Astrocyte of the spinal cord (primary cell): ENCODE data around the gene PREP.

ENCODE experiments used
- DNase-seq: peaks from one replicate; pipeline ENCODE4 v3.0.0; 2011; ENCODE audit warnings: low read depth, low spot score
- H3K4me3 ChIP-seq: 2 replicates; pipeline ENCODE4 v1.5.1; 2011; ENCODE audit warnings: low read depth, mild to moderate bottlenecking, low read length, moderate library complexity
- in situ Hi-C: cut with HindIII; loops from 2 replicates; pipeline ENCODE4 v1.10.0; 2017; ENCODE audit warnings: low sequenced_read_pairs
- TF ChIP-seq, protein P1 (sequence below): IDR thresholded peaks from 2 replicates; pipeline ENCODE4 v1.5.1; 2012; ENCODE audit warnings: low read depth, mild to moderate bottlenecking, low read length, inconsistent platforms

PREP gene

DNA sequence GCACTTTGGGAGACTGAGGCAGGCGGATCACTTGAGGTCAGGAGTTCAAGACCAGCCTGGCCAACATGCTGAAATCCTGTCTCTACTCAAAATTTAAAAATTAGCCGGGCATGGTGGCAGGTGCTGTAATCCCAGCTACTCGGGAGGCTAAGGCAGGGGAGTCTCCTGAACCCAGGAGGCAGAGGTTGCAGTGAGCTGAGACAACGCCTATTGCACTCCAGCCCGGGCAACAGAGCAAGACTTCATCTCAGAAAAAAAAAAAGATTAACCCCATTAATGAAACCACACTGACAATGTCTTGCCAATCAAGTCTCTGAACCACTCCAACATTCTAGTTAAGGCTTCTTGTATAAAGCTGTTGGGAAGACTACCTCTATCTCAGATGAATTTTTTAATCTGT is 4.0 kb downstream of the PREP start:
- DNase-seq = no peak
- in situ Hi-C loops = no loop called here
- TF ChIP-seq, protein P1, sequence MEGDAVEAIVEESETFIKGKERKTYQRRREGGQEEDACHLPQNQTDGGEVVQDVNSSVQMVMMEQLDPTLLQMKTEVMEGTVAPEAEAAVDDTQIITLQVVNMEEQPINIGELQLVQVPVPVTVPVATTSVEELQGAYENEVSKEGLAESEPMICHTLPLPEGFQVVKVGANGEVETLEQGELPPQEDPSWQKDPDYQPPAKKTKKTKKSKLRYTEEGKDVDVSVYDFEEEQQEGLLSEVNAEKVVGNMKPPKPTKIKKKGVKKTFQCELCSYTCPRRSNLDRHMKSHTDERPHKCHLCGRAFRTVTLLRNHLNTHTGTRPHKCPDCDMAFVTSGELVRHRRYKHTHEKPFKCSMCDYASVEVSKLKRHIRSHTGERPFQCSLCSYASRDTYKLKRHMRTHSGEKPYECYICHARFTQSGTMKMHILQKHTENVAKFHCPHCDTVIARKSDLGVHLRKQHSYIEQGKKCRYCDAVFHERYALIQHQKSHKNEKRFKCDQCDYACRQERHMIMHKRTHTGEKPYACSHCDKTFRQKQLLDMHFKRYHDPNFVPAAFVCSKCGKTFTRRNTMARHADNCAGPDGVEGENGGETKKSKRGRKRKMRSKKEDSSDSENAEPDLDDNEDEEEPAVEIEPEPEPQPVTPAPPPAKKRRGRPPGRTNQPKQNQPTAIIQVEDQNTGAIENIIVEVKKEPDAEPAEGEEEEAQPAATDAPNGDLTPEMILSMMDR = no peak
- no peak overlapping the region for H3K4me3 ChIP-seq

DNA sequence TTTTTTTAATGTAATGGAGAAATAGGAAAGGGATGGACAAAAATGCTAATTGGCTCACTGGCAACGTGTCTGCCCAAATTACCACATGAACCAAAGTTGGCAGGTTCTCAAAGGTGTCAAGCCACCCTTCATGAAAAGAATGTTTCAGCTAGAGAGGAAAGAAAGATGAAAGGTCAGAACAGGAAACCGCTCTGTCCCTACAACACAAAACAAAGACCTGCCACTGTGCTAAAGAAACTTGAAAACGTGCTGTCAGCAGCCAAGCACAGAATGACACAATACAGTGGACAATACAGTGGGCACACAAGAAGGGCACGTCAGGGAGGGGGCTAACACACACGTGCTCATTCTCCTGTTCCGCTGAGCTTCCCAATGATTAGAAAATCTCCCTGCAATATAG is 4.9 kb downstream of the PREP start:
- in situ Hi-C loops = no loop called here
- no peak overlapping the region for H3K4me3 ChIP-seq
- no peak for DNase-seq
- TF ChIP-seq, protein P1 = no peak

DNA sequence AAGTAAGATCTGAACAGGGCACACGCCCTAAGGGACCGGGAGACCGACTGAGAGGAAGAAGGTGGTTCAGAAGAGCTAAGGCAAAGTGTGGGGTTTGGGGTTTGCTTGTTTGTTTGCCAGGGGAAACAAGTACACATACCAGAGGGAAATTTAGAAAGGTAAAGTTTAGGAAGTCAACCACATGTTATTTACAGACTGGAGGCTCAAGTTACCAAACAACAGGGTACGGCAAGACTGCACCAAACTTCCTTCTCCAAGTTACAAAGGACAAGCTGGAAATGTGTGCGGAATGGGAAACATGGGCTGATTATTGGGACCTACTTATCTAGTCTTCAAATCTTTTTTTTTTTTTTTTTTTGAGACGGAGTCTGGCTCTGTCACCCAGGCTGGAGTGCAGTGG is 11.2 kb downstream of the PREP start:
- no peak for DNase-seq
- H3K4me3 ChIP-seq = no peak overlapping the region
- in situ Hi-C loops = no loop called here
- TF ChIP-seq, protein P1 = no peak

DNA sequence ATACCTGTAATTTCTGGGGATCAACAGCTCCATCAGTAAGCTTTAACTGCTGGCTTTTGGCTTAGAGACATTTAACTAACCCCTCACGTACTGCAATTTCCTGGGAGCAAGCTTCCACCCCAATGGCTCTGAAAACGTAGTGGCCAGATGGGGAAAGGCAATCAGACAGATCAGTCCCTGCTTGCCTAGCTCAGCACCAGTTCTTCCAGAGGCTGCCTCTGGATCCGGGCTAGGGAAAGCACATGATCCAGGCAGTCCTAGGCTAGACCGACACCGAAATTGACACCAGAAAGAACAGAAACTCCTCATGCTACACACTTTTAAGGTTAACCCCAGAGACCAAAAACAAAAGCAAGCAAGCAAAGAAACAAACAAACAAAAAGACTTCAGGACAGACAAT is 13.3 kb downstream of the PREP start:
- DNase-seq = no peak
- H3K4me3 ChIP-seq = no peak overlapping the region
- in situ Hi-C loops = no loop called here
- TF ChIP-seq, protein P1 = no peak

DNA sequence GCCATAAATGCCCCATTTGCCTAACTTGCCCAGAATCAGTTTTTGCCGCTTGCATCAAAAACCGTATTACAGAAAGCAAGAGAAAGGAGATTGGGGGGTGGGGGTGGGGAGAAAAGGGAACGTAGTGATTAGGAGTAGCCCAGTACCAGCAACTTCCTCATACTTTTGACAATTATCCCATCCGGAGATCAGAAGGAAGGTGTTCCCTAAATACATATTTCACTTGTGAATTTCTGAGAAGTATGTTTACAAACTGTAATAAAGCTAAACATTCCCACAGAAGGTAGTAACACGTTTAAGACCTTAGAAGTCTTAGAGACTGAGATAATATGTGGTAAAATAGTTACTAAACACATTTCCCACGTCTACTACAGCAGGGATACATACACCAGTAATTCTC is 14.5 kb downstream of the PREP start:
- DNase-seq = no peak
- in situ Hi-C loops = no loop called here
- TF ChIP-seq, protein P1 = no peak
- H3K4me3 ChIP-seq = no peak overlapping the region

DNA sequence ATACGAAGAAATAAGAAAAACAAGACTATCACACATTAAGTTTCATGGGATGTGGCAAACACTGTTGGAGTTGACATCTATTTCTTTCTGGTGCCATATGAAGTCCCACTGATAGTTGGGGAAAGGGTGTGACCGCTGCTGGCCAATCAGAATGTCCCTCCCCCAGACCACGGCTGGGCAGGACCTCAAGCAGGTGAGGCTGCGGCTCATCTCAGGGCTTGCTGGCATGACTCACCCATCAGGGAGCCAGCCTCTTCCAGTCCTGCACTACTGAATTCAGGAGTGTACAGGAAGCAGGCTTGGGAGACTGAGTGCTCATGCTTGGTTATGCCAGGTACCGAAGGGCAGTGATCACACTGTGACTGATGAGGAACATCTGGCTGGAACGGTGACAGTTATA is 18.9 kb downstream of the PREP start:
- TF ChIP-seq, protein P1 = no peak
- no peak for DNase-seq
- H3K4me3 ChIP-seq = no peak overlapping the region
- in situ Hi-C loops = no loop called here

DNA sequence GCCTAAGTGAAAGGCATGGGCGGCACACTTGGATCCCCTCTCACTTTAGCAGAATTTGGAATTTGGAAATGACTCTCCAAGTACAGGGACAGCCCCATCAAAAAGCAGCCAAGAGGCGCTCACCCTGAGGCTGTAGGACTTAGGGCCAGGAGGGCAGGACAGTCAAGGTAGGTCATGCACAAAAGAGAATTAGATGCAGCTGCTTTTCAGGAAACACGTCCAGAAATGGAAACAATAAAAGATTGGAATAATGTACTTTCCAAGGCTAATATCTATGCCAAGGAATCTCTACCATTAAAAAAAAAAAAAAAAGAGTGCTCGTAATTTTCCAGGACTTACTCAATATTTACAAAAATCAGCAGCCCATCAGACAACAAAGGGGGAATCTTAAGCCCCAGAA is 19.9 kb downstream of the PREP start:
- no peak overlapping the region for H3K4me3 ChIP-seq
- no peak for DNase-seq
- in situ Hi-C loops = no loop called here
- TF ChIP-seq, protein P1 = no peak
